Neuronal stem cell (in vitro differentiated cells): ENCODE results near the gene IQSEC2.

Experiments
- DNase-seq: peaks from one replicate; pipeline ENCODE4 v3.0.0-alpha.2; 2013; ENCODE audit warnings: low spot score
- H2AFZ ChIP-seq: one replicate; pipeline ENCODE4 v1.6.1; 2013; ENCODE audit warnings: mild to moderate bottlenecking, low read length, inconsistent platforms
- H2AK5ac ChIP-seq: 2 replicates; pipeline ENCODE4 v1.6.1; 2013; ENCODE audit warnings: low read depth, mild to moderate bottlenecking, inconsistent platforms, low read length, moderate library complexity, mixed read lengths
- H2BK120ac ChIP-seq: 2 replicates; pipeline ENCODE4 v1.6.1; 2013; ENCODE audit warnings: low read depth, mild to moderate bottlenecking, inconsistent platforms, low read length, moderate library complexity, mixed read lengths
- H2BK12ac ChIP-seq: one replicate; pipeline ENCODE4 v1.6.1; 2013; ENCODE audit warnings: low read length, inconsistent platforms
- H2BK15ac ChIP-seq: 2 replicates; pipeline ENCODE4 v1.6.1; 2013; ENCODE audit warnings: mild to moderate bottlenecking, low read length, inconsistent platforms, mixed read lengths
- H2BK5ac ChIP-seq: one replicate; pipeline ENCODE4 v1.6.1; 2013; ENCODE audit warnings: inconsistent platforms, mild to moderate bottlenecking, low read length, moderate library complexity
- H3K14ac ChIP-seq: one replicate; pipeline ENCODE4 v1.6.1; 2013; ENCODE audit warnings: low read length, inconsistent platforms
- H3K18ac ChIP-seq: 2 replicates; pipeline ENCODE4 v1.6.1; 2013; ENCODE audit warnings: low read length, inconsistent platforms
- H3K23ac ChIP-seq: 2 replicates; pipeline ENCODE4 v1.6.1; 2013; ENCODE audit warnings: low read depth, mild to moderate bottlenecking, mixed read lengths, low read length, inconsistent platforms; ENCODE audit not compliant: poor library complexity
- H3K27ac ChIP-seq: replicated peaks from 3 replicates; pipeline ENCODE4 v1.5.1; 2013; ENCODE audit warnings: low read length, inconsistent platforms
- H3K27me3 ChIP-seq, 3 experiments: 2 replicates each; pipeline ENCODE4 v1.6.1; 2013; ENCODE audit warnings: low read length in 3 of 3, mild to moderate bottlenecking in 2 of 3, inconsistent platforms in 1 of 3, low read depth in 1 of 3, mixed read lengths in 1 of 3, moderate library complexity in 1 of 3; ENCODE audit not compliant: control insufficient read depth in 3 of 3, insufficient read depth in 3 of 3
- H3K36me3 ChIP-seq, 2 donors: replicated peaks in 1 of 2; 2 replicates each; pipeline ENCODE4 v1.6.1; 2013; ENCODE audit warnings: low read length in 2 of 2; ENCODE audit not compliant: control insufficient read depth in 2 of 2, insufficient read depth in 2 of 2
- H3K4ac ChIP-seq: 2 replicates; pipeline ENCODE4 v1.6.1; 2013; ENCODE audit warnings: inconsistent platforms, mild to moderate bottlenecking, low read length, moderate library complexity
- H3K4me1 ChIP-seq, 2 donors: 1 replicate in 1 of 2; 2 replicates in 1 of 2; pipeline ENCODE4 v1.6.1; 2013; ENCODE audit warnings: low read length in 2 of 2, low read depth in 1 of 2; ENCODE audit not compliant: control insufficient read depth in 2 of 2, insufficient read depth in 1 of 2
- H3K4me2 ChIP-seq: one replicate; pipeline ENCODE4 v1.6.1; 2013; ENCODE audit warnings: mild to moderate bottlenecking, low read length, inconsistent platforms; ENCODE audit not compliant: insufficient read depth, poor library complexity, severe bottlenecking
- H3K4me3 ChIP-seq, 2 donors: 2 replicates each; pipeline ENCODE4 v1.5.1; 2013; ENCODE audit warnings: low read length in 2 of 2, mild to moderate bottlenecking in 2 of 2, inconsistent platforms in 1 of 2, moderate library complexity in 1 of 2
- H3K79me1 ChIP-seq: one replicate; pipeline ENCODE4 v1.6.1; 2013; ENCODE audit warnings: low read depth, mild to moderate bottlenecking, inconsistent platforms, low read length, moderate library complexity
- H3K9ac ChIP-seq: one replicate; pipeline ENCODE4 v1.6.1; 2013; ENCODE audit warnings: mild to moderate bottlenecking, low read depth, low read length, inconsistent platforms; ENCODE audit not compliant: poor library complexity
- H3K9me3 ChIP-seq, 2 donors: replicated peaks in 1 of 2; 2 replicates each; pipeline versions ENCODE3 to v1.6.1; 2013; ENCODE audit warnings: low read length in 2 of 2, mild to moderate bottlenecking in 2 of 2, inconsistent platforms in 1 of 2, low read depth in 1 of 2, mixed read lengths in 1 of 2, moderate library complexity in 1 of 2; ENCODE audit not compliant: control insufficient read depth in 2 of 2, insufficient read depth in 1 of 2
- H4K8ac ChIP-seq: one replicate; pipeline ENCODE4 v1.6.1; 2013; ENCODE audit warnings: low read depth, mild to moderate bottlenecking, inconsistent platforms, low read length, moderate library complexity
- H4K91ac ChIP-seq: one replicate; pipeline ENCODE4 v1.6.1; 2013; ENCODE audit warnings: low read length, low read depth, mild to moderate bottlenecking, inconsistent platforms; ENCODE audit not compliant: poor library complexity
- WGBS, 2 donors: extraction: QIAGEN DNeasy Blood & Tissue Kit; methylation state at CpG; one replicate each; pipeline ENCODE4 v1.1.7; 2013; ENCODE audit warnings: missing lambda C conversion rate in 2 of 2, mixed read lengths in 1 of 2; ENCODE audit not compliant: insufficient read length in 2 of 2, insufficient replicate concordance in 1 of 2; ENCODE audit errors: extremely low coverage in 2 of 2; 5-methylcytosine and 5-hydroxymethylcytosine counted together

Gene IQSEC2

DNA sequence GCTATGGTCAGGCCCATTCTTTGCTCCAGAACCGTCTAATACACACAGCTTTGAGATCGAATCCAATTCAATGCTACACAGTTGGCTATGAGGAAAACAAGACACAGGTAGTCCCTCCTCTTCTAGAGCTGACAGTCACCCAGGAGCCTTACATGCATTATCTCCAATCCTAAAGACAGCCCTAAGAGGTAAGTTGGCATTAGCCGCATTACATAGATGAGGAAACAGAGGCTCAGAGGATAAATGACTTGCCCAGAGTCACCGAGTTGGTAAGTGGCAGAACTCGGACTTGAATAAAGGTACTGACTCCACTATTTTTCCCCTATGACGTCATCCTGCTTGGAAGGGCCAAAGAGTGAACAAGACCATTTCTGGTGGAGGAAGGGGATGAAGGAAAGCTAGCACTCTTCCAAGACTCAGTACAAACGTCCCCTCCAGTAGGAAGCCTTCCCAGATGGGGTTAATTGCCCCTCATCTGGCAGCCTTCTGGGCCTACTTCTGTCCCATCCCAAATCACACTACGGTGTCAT, 8.5 kb downstream of the IQSEC2 start:
- Histone ChIP-seq H2BK12ac (no peak overlapping the region), H2AFZ (no peak overlapping the region), H3K9me3 (no peaks in the 10 kb centered on the region), H3K36me3 (no peaks in the 10 kb centered on the region), H3K79me1 (no peaks in the 10 kb centered on the region), H4K91ac (no peak overlapping the region), H3K9ac (no peak overlapping the region), H2BK5ac (no peak overlapping the region), H3K4ac (no peak overlapping the region), H4K8ac (no peak overlapping the region), H2AK5ac (no peak overlapping the region), H3K14ac (no peak overlapping the region), H2BK120ac (no peak overlapping the region), H3K27ac (no peak overlapping the region), H2BK15ac (no peak overlapping the region), H3K27me3 (no peaks in the 10 kb centered on the region), H3K18ac (no peak overlapping the region), H3K4me2 (no peak overlapping the region), H3K4me3 (no peak overlapping the region), H3K4me1 (no peaks in the 10 kb centered on the region), H3K23ac (no peak overlapping the region)
- no CpG with 5 or more reads among the region's 8 CpGs for WGBS, 2 donors
- no peak for DNase-seq

DNA sequence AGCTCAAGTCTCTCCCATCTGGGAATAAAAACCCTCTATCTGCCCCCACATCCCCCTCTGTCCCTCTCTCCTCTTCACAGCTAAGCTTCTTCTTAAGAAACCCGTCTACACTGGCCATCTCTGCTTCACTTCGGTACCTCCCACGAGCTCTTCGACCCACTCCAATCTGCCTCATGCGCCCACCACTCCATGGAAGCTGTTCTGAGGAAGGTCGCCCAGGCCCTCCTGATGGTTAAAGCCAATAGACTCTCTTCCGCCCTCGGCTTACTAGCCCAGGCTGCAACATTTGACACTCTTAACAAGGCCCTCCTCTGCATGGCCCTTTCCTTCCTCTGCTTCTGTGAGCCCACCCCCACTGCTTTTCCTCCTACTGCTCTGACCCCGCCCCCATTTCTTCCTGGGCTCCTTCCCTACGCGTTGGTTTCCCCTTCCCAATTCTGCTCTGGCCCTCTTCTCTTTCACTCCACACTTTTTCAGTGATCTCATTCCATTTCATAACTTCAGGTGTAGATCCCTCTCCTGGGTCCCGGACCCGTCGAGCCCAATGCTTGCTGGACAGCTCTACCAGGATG, 11.8 kb downstream of the IQSEC2 start:
- no peaks in the 10 kb centered on the region for H3K36me3 ChIP-seq
- H4K8ac ChIP-seq: no peak overlapping the region
- H3K14ac ChIP-seq: no peak overlapping the region
- H3K4me2 ChIP-seq: no peak overlapping the region
- H4K91ac ChIP-seq: no peak overlapping the region
- no peaks in the 10 kb centered on the region for H3K27me3 ChIP-seq
- no peak overlapping the region for H3K4ac ChIP-seq
- H3K79me1 ChIP-seq: no peaks in the 10 kb centered on the region
- H2AK5ac ChIP-seq: no peak overlapping the region
- H3K9ac ChIP-seq: no peak overlapping the region
- H3K23ac ChIP-seq: no peak overlapping the region
- no CpG with 5 or more reads among the region's 14 CpGs for WGBS, 2 donors
- no peak overlapping the region for H3K18ac ChIP-seq
- H2BK12ac ChIP-seq: no peak overlapping the region
- no peak overlapping the region for H2BK5ac ChIP-seq
- no peak overlapping the region for H2BK120ac ChIP-seq
- no peak for DNase-seq
- no peak overlapping the region for H3K27ac ChIP-seq
- H2BK15ac ChIP-seq: no peak overlapping the region
- no peaks in the 10 kb centered on the region for H3K4me1 ChIP-seq
- H3K4me3 ChIP-seq: no peak overlapping the region
- no peak overlapping the region for H2AFZ ChIP-seq
- no peaks in the 10 kb centered on the region for H3K9me3 ChIP-seq

DNA sequence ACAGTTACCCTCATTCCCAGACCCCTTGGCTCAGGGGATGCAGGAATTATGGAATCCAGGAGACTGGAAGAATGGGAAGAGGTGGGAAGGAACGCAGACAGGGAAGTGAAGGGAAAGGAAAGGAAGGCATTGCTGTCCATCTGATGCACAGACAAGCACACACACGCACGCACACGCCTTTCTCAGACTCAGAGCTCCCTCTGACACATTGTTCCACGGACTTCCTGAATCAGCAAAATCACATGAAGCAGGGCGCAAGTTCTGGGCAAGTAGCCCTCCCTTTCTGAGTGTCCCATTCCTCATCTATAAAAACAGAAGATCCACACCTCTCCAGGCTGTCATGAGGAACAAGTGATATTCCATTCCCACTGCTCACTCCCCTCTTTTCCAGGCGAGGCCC, 13.2 kb downstream of the IQSEC2 start:
- Histone ChIP-seq H3K27me3 (no peaks in the 10 kb centered on the region), H2AFZ (no peak overlapping the region), H3K4me1 (no peaks in the 10 kb centered on the region), H2BK5ac (no peak overlapping the region), H2AK5ac (no peak overlapping the region), H4K8ac (no peak overlapping the region), H3K36me3 (no peaks in the 10 kb centered on the region), H3K9ac (no peak overlapping the region), H3K23ac (no peak overlapping the region), H3K27ac (no peak overlapping the region), H4K91ac (no peak overlapping the region), H3K9me3 (no peaks in the 10 kb centered on the region), H2BK15ac (no peak overlapping the region), H2BK120ac (no peak overlapping the region), H3K14ac (no peak overlapping the region), H3K4me3 (no peak overlapping the region), H3K79me1 (no peaks in the 10 kb centered on the region), H3K18ac (no peak overlapping the region), H3K4me2 (no peak overlapping the region), H3K4ac (no peak overlapping the region), H2BK12ac (no peak overlapping the region)
- DNase-seq: no peak
- no CpG with 5 or more reads among the region's 7 CpGs for WGBS, 2 donors

DNA sequence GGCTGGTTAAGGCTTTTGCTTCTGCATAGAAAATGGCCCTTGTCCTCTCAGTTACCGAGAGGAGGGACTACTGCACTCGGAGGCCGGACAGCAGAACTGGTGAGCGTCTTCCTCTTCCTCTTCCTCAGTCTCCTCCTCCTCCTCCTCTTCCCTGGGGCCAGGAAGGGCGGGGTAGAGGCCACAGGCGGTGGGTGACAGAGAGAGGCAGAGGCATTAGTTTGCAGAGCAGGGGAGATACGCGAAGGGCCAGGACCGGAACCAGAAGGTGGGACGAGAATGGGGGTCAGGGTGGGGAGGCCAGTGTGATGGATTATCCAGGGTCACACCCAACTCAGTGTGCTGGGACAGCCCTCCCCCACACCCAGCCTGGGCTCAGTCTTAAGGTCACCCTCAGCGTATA, 14.5 kb downstream of the IQSEC2 start:
- no CpG with 5 or more reads among the region's 11 CpGs for WGBS, 2 donors
- no peak overlapping the region for H3K27ac ChIP-seq
- no peaks in the 10 kb centered on the region for H3K27me3 ChIP-seq
- peaks cover 0 to 3% of the 10 kb centered on the region in 2 donors for H3K4me1 ChIP-seq
- no peak overlapping the region for H3K23ac ChIP-seq
- no peak overlapping the region for H3K9ac ChIP-seq
- H2BK12ac ChIP-seq: no peak overlapping the region
- no peak overlapping the region for H3K4ac ChIP-seq
- no peak overlapping the region for H2BK15ac ChIP-seq
- H2AFZ ChIP-seq: no peak overlapping the region
- H2BK5ac ChIP-seq: no peak overlapping the region
- H4K91ac ChIP-seq: no peak overlapping the region
- no peak overlapping the region for H2AK5ac ChIP-seq
- no peak overlapping the region for H2BK120ac ChIP-seq
- H3K9me3 ChIP-seq: no peaks in the 10 kb centered on the region
- no peak for DNase-seq
- no peaks in the 10 kb centered on the region for H3K79me1 ChIP-seq
- H3K36me3 ChIP-seq: no peaks in the 10 kb centered on the region
- H3K14ac ChIP-seq: no peak overlapping the region
- no peak overlapping the region for H3K4me3 ChIP-seq
- H4K8ac ChIP-seq: no peak overlapping the region
- no peak overlapping the region for H3K18ac ChIP-seq
- H3K4me2 ChIP-seq: no peak overlapping the region
